Activated CD4-positive, alpha-beta T cell treated with anti-CD3 and anti-CD28 coated beads, Interleukin-2, amount 10 ng/mL, durations not matched to agents 24 days and 14 days (primary cell): Measurements from ENCODE around the gene LTO1. TPM values are rescaled to one million over a fixed set of nuclear protein-coding genes. Genes with fewer than 3 reads are reported as not detected.

ENCODE experiments used
- DNase-seq: peaks from one replicate; pipeline ENCODE4 v3.0.0; 2022
- H3K27ac Mint-ChIP-seq: one replicate; pipeline ENCODE4 v1.8.0; 2022; ENCODE audit warnings: mild to moderate bottlenecking, mixed read lengths
- H3K27me3 Mint-ChIP-seq: one replicate; pipeline ENCODE4 v1.8.0; 2022; ENCODE audit warnings: mixed read lengths
- H3K36me3 Mint-ChIP-seq: one replicate; pipeline ENCODE4 v1.8.0; 2022; ENCODE audit warnings: low read depth, mild to moderate bottlenecking, mixed read lengths
- H3K4me1 Mint-ChIP-seq: one replicate; pipeline ENCODE4 v1.8.0; 2021; ENCODE audit warnings: mixed read lengths
- H3K4me3 Mint-ChIP-seq: one replicate; pipeline ENCODE4 v1.8.0; 2022; ENCODE audit warnings: mild to moderate bottlenecking, moderate library complexity, mixed read lengths
- H3K9me3 Mint-ChIP-seq: one replicate; pipeline ENCODE4 v1.8.0; 2021; ENCODE audit warnings: mixed read lengths
- intact Hi-C: fragments of 100-400 bp; cut with micrococcal nuclease; formaldehyde crosslinking; loops from one replicate; pipeline ENCODE4 v1.15.1; 2023
- total RNA-seq: library from RNA; stranded (reverse); gene quantifications from 2 replicates; pipeline ENCODE4 v1.2.3, GENCODE V29; 2022

Gene LTO1
- total RNA-seq, 1 donor from 2014 or later: 32.1 TPM

DNA sequence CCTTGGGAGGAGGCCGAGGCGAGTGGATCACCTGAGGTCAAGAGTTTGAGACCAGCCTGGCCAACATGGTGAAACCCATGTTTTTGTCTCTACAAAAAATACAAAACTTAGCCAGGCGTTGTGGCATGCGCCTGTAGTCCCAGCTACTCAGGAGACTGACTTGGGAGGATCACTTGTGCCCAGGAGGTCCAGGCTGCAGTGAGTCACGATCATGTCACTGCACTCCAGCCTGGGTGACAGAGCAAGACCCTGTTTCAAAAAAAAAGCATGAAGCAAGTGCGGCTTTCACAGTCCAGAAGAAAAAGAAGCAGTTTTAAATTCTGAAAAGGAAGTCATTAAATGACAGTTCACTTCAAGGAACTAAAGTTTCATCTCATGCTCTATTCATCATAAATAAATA is 7.1 kb upstream of the LTO1 start:
- intact Hi-C loops: no loop called here
- Mint-ChIP-seq H3K4me1 (peaks cover 4% of the 10 kb centered on the region), H3K9me3 (no peaks in the 10 kb centered on the region), H3K27ac (no peak overlapping the region), H3K4me3 (no peak overlapping the region), H3K36me3 (no peaks in the 10 kb centered on the region), H3K27me3 (peaks cover 12% of the 10 kb centered on the region)
- no peak for DNase-seq

DNA sequence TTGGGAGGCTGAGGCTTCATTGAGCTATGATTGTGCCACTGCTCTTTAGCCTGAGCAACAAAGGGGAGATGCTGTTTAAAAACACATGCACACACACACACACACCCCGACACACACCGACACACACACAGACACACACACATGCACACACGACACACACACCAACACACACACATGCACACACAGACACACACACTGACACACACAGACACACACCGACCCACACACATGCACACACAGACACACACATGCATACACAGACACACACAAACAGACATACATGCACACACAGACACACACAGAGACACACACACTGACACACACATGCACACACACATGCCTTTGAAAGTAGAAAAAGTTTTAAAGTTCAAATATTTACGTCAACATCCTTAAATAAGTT is 5.5 kb upstream of the LTO1 start:
- Mint-ChIP-seq H3K4me3 (no peak overlapping the region), H3K4me1 (peaks cover 2% of the 10 kb centered on the region), H3K27me3 (peaks cover 8% of the 10 kb centered on the region), H3K27ac (no peak overlapping the region), H3K36me3 (no peaks in the 10 kb centered on the region), H3K9me3 (no peaks in the 10 kb centered on the region)
- intact Hi-C loops: no loop called here
- no peak for DNase-seq

DNA sequence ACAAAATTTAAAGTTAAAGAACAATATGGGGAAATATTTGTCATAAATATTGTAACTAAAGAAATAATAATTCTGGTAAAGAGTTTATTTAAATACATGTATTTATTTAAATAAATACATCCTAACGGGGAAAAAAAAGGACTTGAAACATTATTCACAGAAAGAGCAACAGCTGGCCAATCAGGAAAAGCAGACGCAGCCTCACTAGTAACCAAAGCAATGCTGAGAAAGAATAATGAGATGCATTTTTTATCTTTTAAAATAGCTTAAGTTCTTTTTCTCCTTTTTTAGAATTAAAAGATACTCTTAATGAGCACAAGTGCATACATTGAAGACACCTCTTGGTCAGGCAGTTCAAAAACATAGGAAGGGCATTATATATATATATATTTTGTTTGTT is 2.6 kb upstream of the LTO1 start:
- no peak overlapping the region for H3K4me3 Mint-ChIP-seq
- peaks cover 15% of the 10 kb centered on the region for H3K4me1 Mint-ChIP-seq
- H3K27ac Mint-ChIP-seq: no peak overlapping the region
- intact Hi-C loops: no loop called here
- H3K27me3 Mint-ChIP-seq: peaks cover 8% of the 10 kb centered on the region
- no peaks in the 10 kb centered on the region for H3K9me3 Mint-ChIP-seq
- H3K36me3 Mint-ChIP-seq: peaks cover 3% of the 10 kb centered on the region
- no peak for DNase-seq

DNA sequence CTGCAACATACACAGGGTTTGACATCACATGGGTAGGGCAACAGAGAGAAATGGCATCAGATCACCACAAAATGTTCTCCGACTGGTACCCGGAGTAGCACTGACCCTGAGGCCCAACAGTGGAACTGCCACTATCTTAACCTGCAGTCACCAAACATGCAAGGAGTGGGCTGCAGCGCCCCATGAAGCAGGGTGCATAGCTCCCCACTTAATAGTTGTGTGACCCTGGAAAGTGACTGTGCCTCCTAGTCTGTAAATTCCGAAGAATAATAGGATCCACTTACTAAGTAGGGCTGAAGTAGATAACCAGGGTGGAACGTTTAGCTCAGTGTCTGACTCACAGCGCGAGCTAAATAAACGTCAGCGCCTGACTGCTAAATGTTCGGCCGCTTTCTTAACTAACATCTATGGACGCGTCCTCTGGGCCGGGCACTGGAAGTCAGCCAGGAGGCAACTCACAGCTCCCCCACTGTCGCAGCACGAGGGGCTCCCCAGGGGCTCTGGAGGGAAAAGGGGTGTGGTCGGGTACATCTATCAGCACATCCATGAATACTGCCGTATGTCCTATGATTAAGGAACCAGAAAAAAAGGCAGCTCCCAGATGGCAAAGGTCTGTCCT is 777 bp downstream of the LTO1 start:
- H3K27ac Mint-ChIP-seq: peak overlapping the region; percentile 85
- peaks cover 21% of the 10 kb centered on the region for H3K4me1 Mint-ChIP-seq
- H3K27me3 Mint-ChIP-seq: peaks cover 5% of the 10 kb centered on the region
- no peaks in the 10 kb centered on the region for H3K9me3 Mint-ChIP-seq
- peak overlapping the region; percentile 96 for H3K4me3 Mint-ChIP-seq
- H3K36me3 Mint-ChIP-seq: peaks cover 18% of the 10 kb centered on the region
- intact Hi-C loops: no loop called here
- no peak for DNase-seq

DNA sequence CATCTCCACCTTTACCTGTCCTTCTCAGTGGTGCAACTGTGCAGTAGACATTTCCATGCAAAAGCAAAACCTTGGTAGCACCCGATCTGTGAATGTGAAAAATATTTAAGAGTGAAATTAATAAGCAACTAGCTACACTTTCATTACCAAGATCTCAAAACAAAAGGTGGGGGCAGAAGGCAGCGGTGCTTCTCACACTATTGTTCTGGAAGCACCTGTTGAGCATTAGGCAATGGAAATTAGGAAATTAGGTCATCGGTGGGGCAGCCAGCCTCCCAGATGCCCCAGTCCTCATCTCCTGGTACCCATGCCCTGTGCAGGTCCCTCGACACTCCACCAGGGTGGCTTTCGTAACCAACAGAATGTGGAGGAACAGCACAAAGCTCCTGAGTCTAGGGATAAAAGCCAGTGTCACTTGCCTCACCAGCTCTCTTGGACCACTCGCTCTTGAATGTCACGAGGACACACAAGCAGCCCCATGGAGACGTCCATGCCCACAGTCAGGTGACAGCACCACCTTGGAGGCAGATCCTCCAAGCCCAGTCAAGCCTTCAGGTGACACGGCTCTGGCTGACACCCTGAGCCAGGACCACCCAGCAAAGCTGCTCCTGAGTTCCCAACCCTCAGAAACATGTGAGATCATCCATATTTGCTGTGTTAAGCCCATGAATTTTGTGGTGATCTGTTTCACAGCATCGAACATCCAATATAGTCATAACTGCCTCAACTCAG is 3.3 kb downstream of the LTO1 start:
- Mint-ChIP-seq H3K27ac (no peak overlapping the region), H3K4me3 (no peak overlapping the region), H3K9me3 (no peaks in the 10 kb centered on the region), H3K4me1 (peaks cover 21% of the 10 kb centered on the region), H3K36me3 (peaks cover 24% of the 10 kb centered on the region), H3K27me3 (no peaks in the 10 kb centered on the region)
- intact Hi-C loops: no loop called here
- no peak for DNase-seq

DNA sequence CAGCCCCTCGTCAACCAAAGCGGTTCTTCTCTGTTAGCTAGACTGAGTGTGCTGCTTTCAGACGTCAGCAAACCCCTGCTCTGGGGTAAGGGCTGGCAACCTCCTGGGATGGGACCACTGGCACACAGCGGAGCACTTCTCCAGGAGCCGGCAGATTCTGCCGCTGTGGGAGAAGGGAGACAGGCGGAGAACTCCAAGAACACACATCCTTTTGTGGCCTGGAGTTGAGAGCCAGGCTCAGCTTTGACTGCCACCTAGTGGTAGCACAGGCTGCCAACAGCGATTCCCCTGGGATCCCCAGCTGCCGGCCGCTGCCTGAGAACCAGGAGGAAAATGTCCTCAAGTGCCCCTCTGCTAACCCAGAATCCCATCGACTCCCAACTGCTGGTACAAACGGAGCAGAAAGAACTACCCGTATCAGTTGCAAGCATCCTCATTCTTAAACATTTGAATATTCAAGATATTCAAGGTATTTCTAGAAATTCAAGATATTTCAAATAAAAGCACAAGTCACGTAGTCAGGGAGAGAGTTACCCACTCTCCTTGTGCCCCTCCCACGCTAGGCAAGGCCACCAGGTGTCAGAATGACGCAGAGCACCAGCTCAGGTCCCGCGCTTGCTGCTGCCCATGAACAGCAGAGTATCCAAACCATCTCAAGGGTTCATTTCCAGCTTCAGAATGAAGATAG is 4.9 kb downstream of the LTO1 start:
- peak; percentile 88 for DNase-seq
- H3K4me3 Mint-ChIP-seq: no peak overlapping the region
- H3K27me3 Mint-ChIP-seq: no peaks in the 10 kb centered on the region
- H3K36me3 Mint-ChIP-seq: peaks cover 24% of the 10 kb centered on the region
- no peak overlapping the region for H3K27ac Mint-ChIP-seq
- H3K9me3 Mint-ChIP-seq: no peaks in the 10 kb centered on the region
- peaks cover 20% of the 10 kb centered on the region for H3K4me1 Mint-ChIP-seq
- intact Hi-C loops: no loop called here

DNA sequence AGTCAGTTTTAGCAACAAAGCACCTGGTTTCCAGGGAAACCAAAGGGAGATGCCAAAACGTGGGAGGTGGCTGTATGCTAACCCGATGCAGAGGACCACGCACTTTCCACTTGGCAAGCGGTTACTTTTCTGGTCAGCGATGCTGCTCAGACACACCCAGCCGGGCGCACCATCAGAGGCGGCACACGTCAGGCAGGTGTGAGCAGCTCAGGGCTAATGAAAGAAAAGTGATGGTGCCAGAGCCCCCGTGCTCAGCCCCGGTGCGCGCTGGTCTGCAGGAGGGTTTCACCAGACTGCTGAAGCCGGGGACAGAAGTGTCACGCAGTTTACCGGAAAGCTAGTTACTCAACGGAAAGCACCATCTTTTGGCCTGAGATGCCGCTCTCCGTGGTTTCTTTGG is 5.7 kb downstream of the LTO1 start:
- Mint-ChIP-seq H3K27me3 (no peaks in the 10 kb centered on the region), H3K36me3 (peaks cover 28% of the 10 kb centered on the region), H3K27ac (no peak overlapping the region), H3K9me3 (no peaks in the 10 kb centered on the region), H3K4me1 (peaks cover 19% of the 10 kb centered on the region), H3K4me3 (no peak overlapping the region)
- DNase-seq: no peak
- intact Hi-C loops: no loop called here

DNA sequence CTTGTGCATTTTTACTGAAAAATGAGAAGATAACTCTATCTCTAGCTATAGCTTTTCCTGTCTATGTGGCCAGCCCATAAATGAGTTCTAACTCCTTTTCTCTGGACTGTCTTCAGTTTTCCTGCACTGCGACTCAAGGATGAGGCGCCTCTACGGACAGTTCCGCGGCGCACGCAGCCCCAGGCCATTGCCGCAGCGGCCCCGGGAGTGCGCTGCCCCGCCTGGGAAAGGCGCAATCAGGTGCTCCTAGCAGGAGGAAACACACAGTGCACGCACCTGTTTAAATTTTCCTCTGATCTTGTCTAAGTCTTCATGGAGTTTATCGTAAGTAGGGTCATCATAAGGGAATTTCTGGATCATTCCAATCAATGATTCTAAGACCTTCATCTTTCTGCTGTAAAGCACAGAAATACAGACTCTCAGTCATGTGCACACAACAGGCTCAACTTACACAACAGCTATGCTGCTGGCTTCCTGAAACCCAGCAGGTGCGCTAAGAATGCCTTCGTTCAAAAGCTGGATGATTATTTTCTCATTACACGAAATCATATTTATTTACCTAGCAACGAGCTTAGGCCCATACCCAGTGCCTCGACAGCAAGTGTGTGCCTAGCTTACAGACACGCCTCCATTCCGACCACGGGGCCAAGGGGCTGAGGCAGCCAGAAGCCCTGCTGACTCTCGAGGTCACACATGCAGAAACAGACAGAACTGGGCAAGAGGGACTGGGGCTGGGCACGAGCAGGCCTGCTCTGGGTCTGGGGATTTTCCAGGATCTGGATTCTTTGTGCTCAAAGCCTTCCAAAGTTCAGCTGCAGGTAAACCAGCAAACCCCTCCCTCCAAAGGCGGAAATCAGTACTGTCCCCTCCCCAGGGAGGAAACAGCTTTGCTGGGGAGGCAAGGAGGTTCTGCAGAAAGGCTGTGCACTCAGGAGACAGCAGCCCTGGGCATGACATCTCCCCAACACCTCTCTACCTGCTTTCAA is 7.2 kb downstream of the LTO1 start:
- Mint-ChIP-seq H3K27me3 (no peaks in the 10 kb centered on the region), H3K4me3 (no peak overlapping the region), H3K27ac (no peak overlapping the region), H3K4me1 (peaks cover 7% of the 10 kb centered on the region), H3K9me3 (no peaks in the 10 kb centered on the region), H3K36me3 (peaks cover 30% of the 10 kb centered on the region)
- intact Hi-C loops: no loop called here
- no peak for DNase-seq

DNA sequence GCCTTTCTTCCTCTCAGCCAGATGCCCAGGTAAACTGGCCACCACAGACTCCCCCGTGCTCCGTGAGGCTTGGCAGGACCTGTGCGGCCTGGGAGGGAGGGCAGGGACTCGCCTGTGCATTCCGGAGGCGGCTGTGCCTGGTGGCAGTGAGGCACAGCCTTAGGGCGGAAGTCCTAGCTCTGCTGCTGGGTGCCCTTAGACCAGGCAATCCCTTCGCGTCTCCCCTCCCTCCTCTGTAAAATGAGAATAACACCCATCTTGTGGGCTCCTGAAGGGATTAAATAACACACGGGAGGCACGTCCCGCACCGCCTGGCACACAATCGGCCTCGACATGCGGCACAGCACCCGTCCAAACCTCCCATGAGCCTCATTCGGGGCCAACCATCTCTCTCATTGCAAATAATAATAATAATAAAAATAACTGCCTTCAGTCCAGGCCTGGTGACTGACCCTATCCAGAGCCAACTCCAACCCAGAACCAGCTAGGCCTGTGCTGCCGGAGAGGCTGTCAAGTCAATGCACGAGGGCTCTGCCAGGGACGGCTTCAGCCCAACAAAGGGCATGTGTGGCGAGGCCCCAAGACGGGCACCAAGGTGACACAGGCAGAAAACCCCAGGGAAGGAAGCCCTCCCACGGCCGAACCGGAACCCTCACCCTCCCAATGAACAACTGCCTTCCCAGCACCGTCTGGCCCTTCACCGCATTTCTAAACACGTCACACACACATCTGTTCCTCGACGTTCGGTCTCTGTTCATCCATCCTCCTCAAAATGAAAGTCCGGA is 8.2 kb downstream of the LTO1 start:
- no peak for DNase-seq
- Mint-ChIP-seq H3K4me1 (peaks cover 6% of the 10 kb centered on the region), H3K27ac (no peak overlapping the region), H3K9me3 (no peaks in the 10 kb centered on the region), H3K36me3 (peaks cover 25% of the 10 kb centered on the region), H3K27me3 (no peaks in the 10 kb centered on the region), H3K4me3 (no peak overlapping the region)
- intact Hi-C loops: no loop called here

DNA sequence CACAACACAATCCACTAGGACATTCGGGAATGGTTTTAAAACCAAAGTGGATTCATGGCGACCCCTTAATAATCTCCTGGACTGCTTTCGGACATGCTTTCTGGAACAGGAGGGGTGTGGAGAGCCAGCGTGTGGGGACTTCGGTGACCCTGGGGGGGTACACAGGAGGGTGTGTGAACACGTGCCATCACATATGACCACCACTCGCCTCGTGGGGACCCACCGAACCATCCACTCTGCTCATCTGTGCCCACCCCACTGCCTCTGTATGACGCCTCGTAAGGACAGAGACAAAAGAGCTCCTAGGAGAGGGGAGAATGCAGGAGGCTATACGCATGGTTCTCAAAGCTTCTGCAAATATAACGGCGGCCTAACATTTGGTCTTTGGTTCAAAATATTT is 8.9 kb downstream of the LTO1 start:
- Mint-ChIP-seq H3K27ac (no peak overlapping the region), H3K4me1 (peaks cover 4% of the 10 kb centered on the region), H3K36me3 (peaks cover 25% of the 10 kb centered on the region), H3K9me3 (no peaks in the 10 kb centered on the region), H3K27me3 (no peaks in the 10 kb centered on the region), H3K4me3 (no peak overlapping the region)
- intact Hi-C loops: no loop called here
- no peak for DNase-seq

DNA sequence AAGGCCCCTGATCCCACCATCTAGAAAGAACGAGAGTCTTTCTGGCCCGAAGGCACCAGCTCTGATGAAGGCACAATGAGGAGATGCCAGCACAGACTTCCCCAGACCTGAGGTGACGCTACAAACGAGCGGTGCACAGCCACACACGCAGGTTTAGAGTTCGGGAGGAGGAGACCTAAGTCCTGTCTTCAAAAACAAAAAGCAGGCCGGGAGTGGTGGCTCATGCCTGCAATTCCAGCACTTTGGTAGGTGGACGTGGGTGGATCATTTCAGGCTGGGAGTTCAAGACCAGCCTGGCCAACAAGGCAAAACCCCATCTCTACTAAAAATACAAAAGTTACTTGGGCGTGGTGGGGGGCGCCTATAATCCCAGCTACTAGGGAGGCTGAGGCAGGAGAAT is 9.5 kb downstream of the LTO1 start:
- H3K9me3 Mint-ChIP-seq: no peaks in the 10 kb centered on the region
- no peak for DNase-seq
- H3K4me1 Mint-ChIP-seq: peaks cover 4% of the 10 kb centered on the region
- H3K27me3 Mint-ChIP-seq: no peaks in the 10 kb centered on the region
- peaks cover 24% of the 10 kb centered on the region for H3K36me3 Mint-ChIP-seq
- intact Hi-C loops: no loop called here
- H3K27ac Mint-ChIP-seq: no peak overlapping the region
- no peak overlapping the region for H3K4me3 Mint-ChIP-seq

DNA sequence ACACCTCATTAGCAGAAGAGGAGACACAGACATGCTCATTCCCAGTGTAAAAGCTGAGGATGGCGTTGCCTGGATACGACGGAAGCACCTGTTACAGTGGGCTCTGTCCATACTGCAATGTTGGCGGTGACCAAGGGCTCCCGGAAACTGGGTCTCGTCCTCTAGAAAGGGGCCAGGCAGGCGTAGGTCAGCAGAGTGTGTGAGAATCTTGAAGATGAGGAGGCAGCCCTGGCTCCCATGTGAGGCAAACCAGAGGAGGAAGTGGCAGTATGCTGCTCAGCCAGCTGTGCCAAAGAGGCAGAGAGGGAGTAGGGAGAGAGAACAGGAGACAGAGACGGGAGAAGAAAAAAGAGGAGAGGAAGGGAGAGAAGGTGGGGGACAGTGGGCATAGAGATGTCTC is 10.3 kb downstream of the LTO1 start:
- H3K4me1 Mint-ChIP-seq: no peaks in the 10 kb centered on the region
- no peak overlapping the region for H3K4me3 Mint-ChIP-seq
- intact Hi-C loops: no loop called here
- peaks cover 16% of the 10 kb centered on the region for H3K36me3 Mint-ChIP-seq
- DNase-seq: no peak
- no peak overlapping the region for H3K27ac Mint-ChIP-seq
- no peaks in the 10 kb centered on the region for H3K9me3 Mint-ChIP-seq
- H3K27me3 Mint-ChIP-seq: no peaks in the 10 kb centered on the region

DNA sequence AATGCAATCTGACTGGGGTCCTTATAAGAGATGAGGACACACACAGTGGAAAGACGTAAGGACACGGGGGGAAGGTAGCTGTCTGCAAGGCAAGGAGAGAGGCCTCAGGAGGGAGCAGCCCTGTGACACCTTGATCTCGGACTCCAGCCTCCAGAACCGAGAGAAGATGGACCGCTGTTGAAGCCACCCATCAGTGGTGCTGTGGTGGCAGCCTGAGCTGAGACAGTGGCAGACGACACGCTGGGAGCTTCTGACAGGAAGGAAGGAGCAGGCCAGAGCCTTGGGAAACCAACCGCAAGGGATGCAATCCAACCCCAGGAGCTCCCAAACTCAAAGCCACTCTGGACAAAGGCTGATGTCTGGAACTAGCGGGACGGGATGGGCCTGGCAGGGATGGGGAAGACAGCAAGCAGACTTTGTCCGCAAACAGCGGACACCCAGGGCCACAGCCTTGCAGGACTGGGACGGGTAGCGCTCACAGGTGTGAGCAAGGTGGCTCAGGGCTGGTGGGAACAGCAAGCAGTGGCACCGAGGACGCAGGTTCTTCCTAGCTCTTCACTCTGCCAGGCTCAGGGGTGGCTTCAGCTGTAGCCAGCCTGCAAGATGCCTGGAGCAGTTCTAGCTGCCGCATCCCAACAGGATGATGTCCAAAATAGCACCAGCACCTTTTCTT is 10.9 kb downstream of the LTO1 start:
- no peak overlapping the region for H3K27ac Mint-ChIP-seq
- no peaks in the 10 kb centered on the region for H3K4me1 Mint-ChIP-seq
- no peaks in the 10 kb centered on the region for H3K27me3 Mint-ChIP-seq
- no peak overlapping the region for H3K4me3 Mint-ChIP-seq
- peaks cover 15% of the 10 kb centered on the region for H3K36me3 Mint-ChIP-seq
- DNase-seq: no peak
- intact Hi-C loops: no loop called here
- no peaks in the 10 kb centered on the region for H3K9me3 Mint-ChIP-seq
